H1 (cell line): Measurements from ENCODE around the gene IL36A. TPM values are rescaled to one million over a fixed set of nuclear protein-coding genes. Genes with fewer than 3 reads are reported as not detected.
A peak's percentile ranks its signal among the peaks of the same experiment; 100 is the strongest.

Experiments
- CTCF ChIA-PET: fragments of 300-600 bp; sonication (Branson Sonifier 250); formaldehyde crosslinking; loops from one replicate; lab custom pipeline; 2021; ENCODE audit not compliant: partially characterized antibody; lab: Charles Lee
- POLR2A ChIA-PET: fragments of 300-600 bp; sonication (Branson Sonifier 250); formaldehyde crosslinking; loops from one replicate; lab custom pipeline; 2021; ENCODE audit warnings: inconsistent platforms; ENCODE audit not compliant: partially characterized antibody; lab: Charles Lee
- DNase-seq, 2 experiments: peaks; one replicate each; pipeline versions ENCODE4 v3.0.0 to v3.0.0-alpha.2; 2010 to 2022; ENCODE audit warnings: low spot score in 2 of 2, low read depth in 1 of 2, mixed read lengths in 1 of 2
- FAIRE-seq: peaks from 2 replicates; lab custom pipeline; 2011; peaks lifted over from hg19 to GRCh38; lab: Jason Lieb, UNC
- H2AFZ ChIP-seq: 2 replicates; pipeline ENCODE4 v1.8.1; 2012; ENCODE audit warnings: low read length, inconsistent platforms
- H2AK5ac ChIP-seq: 2 replicates; pipeline ENCODE4 v1.6.1; 2013; ENCODE audit warnings: low read depth, low read length
- H2BK120ac ChIP-seq: replicated peaks from 2 replicates; pipeline ENCODE3; 2013; ENCODE audit warnings: low read depth, low read length, inconsistent platforms
- H2BK12ac ChIP-seq: 2 replicates; pipeline ENCODE4 v1.6.1; 2013; ENCODE audit warnings: low read depth, low read length
- H2BK15ac ChIP-seq: 2 replicates; pipeline ENCODE4 v1.6.1; 2013; ENCODE audit warnings: low read length
- H2BK20ac ChIP-seq: 2 replicates; pipeline ENCODE4 v1.6.1; 2013; ENCODE audit warnings: low read length
- H2BK5ac ChIP-seq: 2 replicates; pipeline ENCODE4 v1.6.1; 2013; ENCODE audit warnings: low read depth, low read length
- H3K14ac ChIP-seq: 2 replicates; pipeline ENCODE4 v1.6.1; 2013; ENCODE audit warnings: inconsistent platforms; ENCODE audit not compliant: insufficient read length
- H3K18ac ChIP-seq: 2 replicates; pipeline ENCODE4 v1.6.1; 2013; ENCODE audit warnings: low read length; ENCODE audit errors: extremely low read depth
- H3K23ac ChIP-seq: 2 replicates; pipeline ENCODE4 v1.6.1; 2013; ENCODE audit warnings: inconsistent platforms; ENCODE audit not compliant: insufficient read length
- H3K23me2 ChIP-seq: 2 replicates; pipeline ENCODE4 v1.6.1; 2013; ENCODE audit warnings: low read depth, low read length
- H3K27ac ChIP-seq: 2 replicates; pipeline ENCODE4 v1.6.1; 2011; ENCODE audit warnings: low read depth, low read length, inconsistent platforms
- H3K27me3 ChIP-seq, 4 experiments: replicated peaks in 1 of 4; 1 replicate in 1 of 4; 2 replicates in 3 of 4; pipeline versions ENCODE4 v1.6.1 to v1.8.1; 2011 to 2013; ENCODE audit warnings: low read length in 3 of 4, mild to moderate bottlenecking in 3 of 4, inconsistent platforms in 2 of 4, mixed read lengths in 2 of 4, moderate library complexity in 1 of 4; ENCODE audit not compliant: control insufficient read depth in 3 of 4, insufficient read depth in 3 of 4; ENCODE audit errors: extremely low read depth in 1 of 4
- H3K36me3 ChIP-seq, 4 experiments: 2 replicates each; pipeline versions ENCODE4 v1.6.1 to v1.8.1; 2011 to 2013; ENCODE audit warnings: mild to moderate bottlenecking in 4 of 4, low read length in 3 of 4, moderate library complexity in 2 of 4, control low read depth in 1 of 4, inconsistent platforms in 1 of 4; ENCODE audit not compliant: insufficient read depth in 4 of 4, control insufficient read depth in 2 of 4
- H3K4ac ChIP-seq: replicated peaks from 2 replicates; pipeline ENCODE3; 2013; ENCODE audit warnings: low read length, low read depth, mixed read lengths, inconsistent platforms; ENCODE audit not compliant: insufficient read length
- H3K4me1 ChIP-seq, 4 experiments: replicated peaks in 1 of 4; 1 replicate in 1 of 4; 2 replicates in 3 of 4; pipeline versions ENCODE4 v1.6.1 to v1.8.1; 2011 to 2013; ENCODE audit warnings: low read length in 3 of 4, inconsistent platforms in 2 of 4, mixed read lengths in 1 of 4; ENCODE audit not compliant: insufficient read depth in 4 of 4, control insufficient read depth in 3 of 4
- H3K4me2 ChIP-seq, 2 experiments: 2 replicates each; pipeline versions ENCODE4 v1.6.1 to v1.8.1; 2011 to 2013; ENCODE audit warnings: low read depth in 2 of 2, low read length in 2 of 2, control low read depth in 1 of 2, inconsistent platforms in 1 of 2, mild to moderate bottlenecking in 1 of 2; ENCODE audit not compliant: insufficient read depth in 1 of 2
- H3K4me3 ChIP-seq, 4 experiments: fragments of 200-600, 300-600 bp in 1 of 4; sonication (generic), shearing (Covaris generic), sonication (Bioruptor Twin) in 1 of 4; 2 replicates each; pipeline versions ENCODE4 v1.5.1 to v1.8.1; 2011 to 2016; ENCODE audit warnings: low read length in 4 of 4, low read depth in 3 of 4, control low read depth in 2 of 4, inconsistent platforms in 2 of 4, mild to moderate bottlenecking in 2 of 4, mixed read lengths in 1 of 4, moderate library complexity in 1 of 4; ENCODE audit not compliant: insufficient read depth in 2 of 4; ENCODE audit errors: extremely low read depth in 1 of 4
- H3K56ac ChIP-seq: replicated peaks from 2 replicates; pipeline ENCODE3; 2013; ENCODE audit warnings: low read depth, mild to moderate bottlenecking, mixed read lengths, low read length, inconsistent platforms; ENCODE audit not compliant: insufficient read length
- H3K79me1 ChIP-seq: 2 replicates; pipeline ENCODE4 v1.6.1; 2013; ENCODE audit warnings: low read depth, low read length, control low read depth
- H3K79me2 ChIP-seq, 2 experiments: 2 replicates each; pipeline versions ENCODE4 v1.6.1 to v1.8.1; 2012 to 2013; ENCODE audit warnings: low read length in 2 of 2, mild to moderate bottlenecking in 2 of 2, inconsistent platforms in 1 of 2; ENCODE audit not compliant: insufficient read depth in 2 of 2, control insufficient read depth in 1 of 2
- H3K9ac ChIP-seq, 4 experiments: replicated peaks in 1 of 4; 1 replicate in 1 of 4; 2 replicates in 3 of 4; pipeline versions ENCODE4 v1.6.1 to v1.8.1; 2011 to 2013; ENCODE audit warnings: low read depth in 3 of 4, low read length in 3 of 4, control low read depth in 2 of 4, mild to moderate bottlenecking in 2 of 4, moderate library complexity in 2 of 4, inconsistent platforms in 1 of 4; ENCODE audit errors: extremely low read depth in 1 of 4
- H3K9me3 ChIP-seq, 2 experiments: 2 replicates each; pipeline versions ENCODE4 v1.6.1 to v1.8.1; 2012 to 2013; ENCODE audit warnings: mild to moderate bottlenecking in 2 of 2, moderate library complexity in 2 of 2, control low read depth in 1 of 2, inconsistent platforms in 1 of 2, low read depth in 1 of 2, low read length in 1 of 2, mixed read lengths in 1 of 2; ENCODE audit not compliant: insufficient read depth in 2 of 2
- H4K20me1 ChIP-seq, 2 experiments: replicated peaks in 1 of 2; 2 replicates each; pipeline versions ENCODE3 to v1.8.1; 2011 to 2013; ENCODE audit warnings: inconsistent platforms in 2 of 2, low read length in 2 of 2, mild to moderate bottlenecking in 1 of 2; ENCODE audit not compliant: insufficient read depth in 2 of 2, control insufficient read depth in 1 of 2
- H4K5ac ChIP-seq: 2 replicates; pipeline ENCODE4 v1.6.1; 2013; ENCODE audit warnings: low read length, low read depth, mixed read lengths, inconsistent platforms; ENCODE audit not compliant: insufficient read length
- H4K8ac ChIP-seq: 2 replicates; pipeline ENCODE4 v1.8.0; 2013; ENCODE audit warnings: mild to moderate bottlenecking, moderate library complexity, low read length, inconsistent platforms; ENCODE audit not compliant: insufficient read depth; ENCODE audit errors: extremely low read depth
- H4K91ac ChIP-seq: replicated peaks from 2 replicates; pipeline ENCODE3; 2013; ENCODE audit warnings: low read length, mixed read lengths, inconsistent platforms; ENCODE audit not compliant: insufficient read length
- BRCA1 ChIP-seq: IDR thresholded peaks from 2 replicates; pipeline ENCODE4 v1.6.1; 2012; ENCODE audit warnings: low read depth, low read length, improper control_type of control experiment
- FOSL1 ChIP-seq: IDR thresholded peaks from 2 replicates; pipeline ENCODE4 v1.6.1; 2011; ENCODE audit warnings: mild to moderate bottlenecking, low read depth, low read length, moderate library complexity; ENCODE audit not compliant: insufficient read depth
- JUN ChIP-seq: IDR thresholded peaks from 2 replicates; pipeline ENCODE4 v1.6.1; 2011; ENCODE audit warnings: low read depth, mild to moderate bottlenecking, improper control_type of control experiment, low read length
- MAFK ChIP-seq: IDR thresholded peaks from 2 replicates; pipeline ENCODE4 v1.6.1; 2012; ENCODE audit warnings: low read depth, mild to moderate bottlenecking, improper control_type of control experiment, low read length
- PHF8 ChIP-seq: fragments of 200-600 bp; sonication (generic); conservative IDR thresholded peaks from 2 replicates; pipeline ENCODE4 v1.7.1; 2012; ENCODE audit warnings: low read depth, mild to moderate bottlenecking, inconsistent platforms, low read length, moderate library complexity
- SAP30 ChIP-seq: fragments of 300-600 bp; sonication (generic); IDR thresholded peaks from 2 replicates; pipeline ENCODE4 v1.7.1; 2012; ENCODE audit warnings: low read length, moderate library complexity, mild to moderate bottlenecking, inconsistent platforms; ENCODE audit not compliant: insufficient read depth, insufficient replicate concordance
- SP2 ChIP-seq: IDR thresholded peaks from 2 replicates; pipeline ENCODE4 v1.6.1; 2012; ENCODE audit warnings: mild to moderate bottlenecking, low read length, inconsistent platforms
- WGBS, 2 experiments: shearing (Covaris generic) in 1 of 2; methylation state at CpG; one replicate each; pipeline versions ENCODE4 v1.1.6 to v1.1.7; 2013 to 2015; ENCODE audit warnings: low lambda C conversion rate in 2 of 2, mixed read lengths in 2 of 2, inconsistent platforms in 1 of 2, low coverage in 1 of 2, missing lambda C conversion rate in 1 of 2; ENCODE audit not compliant: insufficient replicate concordance in 2 of 2, insufficient coverage in 1 of 2, insufficient read length in 1 of 2; ENCODE audit errors: extremely low coverage in 1 of 2, missing lambda C conversion rate in 1 of 2; 5-methylcytosine and 5-hydroxymethylcytosine counted together
- polyA plus RNA-seq, 7 experiments: library from polyadenylated mRNA; depleted of rRNA in 3 of 7; stranded (reverse) in 5 of 7; unstranded in 2 of 7; fragments of >200 nt in 5 of 7; fragments of 200-250 nt in 2 of 7; gene quantifications; 1 replicate in 5 of 7; 2 replicates in 1 of 7; 4 replicates in 1 of 7; pipeline versions ENCODE4 v1.2.1 to v1.2.3, GENCODE V29; 2011 to 2013; ENCODE audit warnings: missing spikeins in 2 of 7, mixed read lengths in 2 of 7
- total RNA-seq: library from RNA; stranded (reverse); fragmentation: NEBNext Ultra II Directional; extraction: Animal tissue kit (Norgen Biotek cat#: 25700); gene quantifications from 2 replicates; pipeline ENCODE4 v1.2.1, GENCODE V29; 2021

Gene IL36A
- total and polyA plus RNA-seq, 2 of the 8 experiments (the other 6 are each of a cell fraction or from before 2014, with no cell fraction given): not detected

- FAIRE-seq (no peak), DNase-seq (no peak)
- Histone ChIP-seq H2BK5ac (no peak overlapping the region), H4K5ac (no peak overlapping the region), H3K56ac (no peak overlapping the region), H3K27ac (no peak overlapping the region), H2BK15ac (no peak overlapping the region), H4K20me1 (no peaks in the 10 kb centered on the region), H3K4me3 (no peak overlapping the region), H2BK120ac (no peak overlapping the region), H3K27me3 (no peaks in the 10 kb centered on the region), H2BK20ac (no peak overlapping the region), H2AK5ac (no peak overlapping the region), H3K79me1 (no peaks in the 10 kb centered on the region), H3K4me2 (peak overlapping the region in 1 of 2 experiments; percentile 53; a peak in 2 of 4 replicates), H3K18ac (no peak overlapping the region), H3K36me3 (no peaks in the 10 kb centered on the region), H2AFZ (no peak overlapping the region), H3K9me3 (no peaks in the 10 kb centered on the region), H2BK12ac (no peak overlapping the region), H3K79me2 (no peaks in the 10 kb centered on the region), H3K23me2 (no peaks in the 10 kb centered on the region), H3K9ac (no peak overlapping the region), H4K91ac (no peak overlapping the region), H3K4ac (no peak overlapping the region), H4K8ac (no peak overlapping the region), H3K4me1 (peaks cover 0 to 6% (median 3%) of the 10 kb centered on the region in 4 experiments; a peak in 3 of 7 replicates), H3K14ac (no peak overlapping the region), H3K23ac (no peak overlapping the region)
- ChIA-PET CTCF (interaction anchor here (1.3 to 1.7 kb wide), 2 partner anchors 42 to 68 kb away, joined by 3 to 7 read pairs; no protein-coding TSS in a partner anchor), POLR2A (no interaction called here)
- WGBS, 2 experiments: 75% methylated on average over 2 of the region's 2 CpGs; no CpG with 5 or more reads in 1 of the 2 experiments
- no peak for TF ChIP-seq SAP30
- TF ChIP-seq FOSL1: no peak
- TF ChIP-seq SP2: no peak
- TF ChIP-seq BRCA1: no peak
- no peak for TF ChIP-seq PHF8
- no peak for TF ChIP-seq JUN
- TF ChIP-seq MAFK: no peak
These were observed 22.4 kb downstream of the IL36A start for GRCh38 chr2:113027691-113028090.
